Measurements from ENCODE around the gene ARL8B. TPM values are rescaled to one million over a fixed set of nuclear protein-coding genes. Genes with fewer than 3 reads are reported as not detected.
A peak's percentile ranks its signal among the peaks of the same experiment; 100 is the strongest.

ARL8B gene
- polyA plus RNA-seq, 1 of the 3 experiments (the other 2 are of a cell fraction): 21.9 TPM

GRCh38 chr3:5187156-5187919, 65.2 kb downstream of the ARL8B start, which contains the start of gene EDEM1 (continued):
- no peak for TF ChIP-seq ZBTB33 (IDR thresholded peaks at IDR 0.05; ENCODE audit: borderline replicate concordance, low read depth)
- peak; percentile 76 for TF ChIP-seq MXI1 (IDR thresholded peaks at IDR 0.05; ENCODE audit: low read depth, low read length)
- TF ChIP-seq JUND (IDR thresholded peaks at IDR 0.05): no peak
- no peak for TF ChIP-seq FOXM1 (IDR thresholded peaks at IDR 0.05; ENCODE audit: low read depth)
- 0 out of 2 replicates have a peak, but pooled peaks have one; percentile 9 for TF ChIP-seq PBX3 (IDR thresholded peaks at IDR 0.05)
- TF ChIP-seq RFX5 (IDR thresholded peaks at IDR 0.05; ENCODE audit: low read length): peak; percentile 71; the same call in 1 of the 2 replicates
- no peak for TF ChIP-seq EZH2phosphoT487 (IDR thresholded peaks at IDR 0.05; ENCODE audit: borderline replicate concordance, low read depth)
- no peak for TF ChIP-seq YY1 (IDR thresholded peaks at IDR 0.05; ENCODE audit: low read depth)
- TF ChIP-seq NFIC (IDR thresholded peaks at IDR 0.05; ENCODE audit: borderline replicate concordance): peak; percentile 2; the same call in 1 of the 2 replicates
- no peak for TF ChIP-seq CTCF (IDR thresholded peaks at IDR 0.05)
- TF ChIP-seq NRF1 (IDR thresholded peaks at IDR 0.05; ENCODE audit: low read depth, low read length): 0 out of 2 replicates have a peak, but pooled peaks have one; percentile 39
- peak; percentile 63 for TF ChIP-seq POLR2AphosphoS5 (IDR thresholded peaks at IDR 0.05; ENCODE audit: low read depth, low read length)
- TF ChIP-seq RCOR1 (IDR thresholded peaks at IDR 0.05; ENCODE audit: low read length): no peak; the same call in 1 of the 2 replicates

GRCh38 chr3:5187920-5188418, 65.9 kb downstream of the ARL8B start:
- Histone ChIP-seq H3K79me2 (ENCODE audit: insufficient read depth) (peaks cover 54% of the 10 kb centered on the region), H3F3A (replicated peaks; ENCODE audit: insufficient read depth) (peaks cover 13% of the 10 kb centered on the region), H4K20me1 (ENCODE audit: insufficient read depth) (0 out of 2 replicates have a peak, but pooled peaks cover 5% of the 10 kb centered on the region), H3K27ac (ENCODE audit: low read depth in 2 of 2, low read length in 1 of 2) (peak overlapping the region; percentile 76 to 81), H2AFZ (ENCODE audit: low read depth) (peak overlapping the region; percentile 38; the same call in 1 of the 2 replicates), H3K4me3 (ENCODE audit: low read depth in 2 of 2, low read length in 1 of 2) (peak overlapping the region; percentile 86 to 94), H3K9me3 (no peaks in the 10 kb centered on the region), H3K9me2 (no peaks in the 10 kb centered on the region), H3K4me1 (ENCODE audit: control insufficient read depth in 1 of 2, insufficient read depth in 2 of 2, low read depth in 1 of 2, low read length in 1 of 2) (peaks cover 10 to 17% of the 10 kb centered on the region in 2 experiments; a peak in 3 of 4 replicates), H3K4me2 (peak overlapping the region; percentile 89), H3K27me3 (ENCODE audit: insufficient read depth) (no peaks in the 10 kb centered on the region), H3K9ac (peak overlapping the region; percentile 94), H3K36me3 (replicated peaks in 1 of 2; ENCODE audit: control insufficient read depth in 1 of 2, insufficient read depth in 2 of 2, low read length in 1 of 2) (peaks cover 3 to 13% of the 10 kb centered on the region in 2 experiments)
- TF ChIP-seq TEAD4 (IDR thresholded peaks at IDR 0.05; ENCODE audit: borderline replicate concordance, insufficient read depth) (no peak), MXI1 (IDR thresholded peaks at IDR 0.05; ENCODE audit: low read depth, low read length) (peak; percentile 17; the same call in 1 of the 2 replicates)
- ChIA-PET POLR2A (no interaction called here), CTCF (interaction anchor here (1.3 kb wide), 1 partner anchor 65 kb away, joined by 3 read pairs; the partner anchor contains the start of gene ARL8B)
- WGBS (ENCODE audit: low lambda C conversion rate): 5% methylated on average over 4 of the region's 66 CpGs
- DNase-seq: peak; percentile 76
